AG10803 (cell line): ENCODE data around the gene WDTC1.
A peak's percentile ranks its signal among the peaks of the same experiment; 100 is the strongest.

Source experiments
- DNase-seq: peaks from one replicate; pipeline ENCODE4 v3.0.0; 2010; ENCODE audit warnings: low read depth
- H3K4me3 ChIP-seq: 2 replicates; pipeline ENCODE4 v1.5.1; 2011; ENCODE audit warnings: mild to moderate bottlenecking, low read length, control low read depth
- TF ChIP-seq, protein P1 (sequence below): conservative IDR thresholded peaks from 2 replicates; pipeline ENCODE4 v1.5.1; 2011; ENCODE audit warnings: mild to moderate bottlenecking, low read length, control low read depth, inconsistent platforms

WDTC1 gene

DNA sequence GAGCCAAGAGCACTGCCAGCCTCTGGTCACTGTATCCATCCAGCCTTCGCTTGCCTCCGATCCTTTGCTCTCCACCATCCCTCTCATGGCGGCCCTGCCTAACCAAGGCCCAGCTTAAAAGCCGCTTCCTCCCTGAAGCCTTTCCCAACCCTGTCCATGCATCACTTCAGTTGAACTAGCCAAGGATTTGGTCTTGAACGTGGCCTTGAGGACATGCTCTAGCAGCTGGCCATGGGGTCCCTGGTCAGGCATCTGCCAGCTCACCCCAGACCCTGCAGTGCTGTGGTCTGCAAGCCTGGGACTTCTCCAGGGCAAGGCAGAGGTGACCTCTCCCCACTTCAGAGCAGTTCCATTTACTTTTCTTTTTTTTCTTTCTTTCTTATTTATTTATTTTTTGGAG lies 102.3 kb downstream of the WDTC1 start:
- DNase-seq = no peak
- TF ChIP-seq, protein P1, sequence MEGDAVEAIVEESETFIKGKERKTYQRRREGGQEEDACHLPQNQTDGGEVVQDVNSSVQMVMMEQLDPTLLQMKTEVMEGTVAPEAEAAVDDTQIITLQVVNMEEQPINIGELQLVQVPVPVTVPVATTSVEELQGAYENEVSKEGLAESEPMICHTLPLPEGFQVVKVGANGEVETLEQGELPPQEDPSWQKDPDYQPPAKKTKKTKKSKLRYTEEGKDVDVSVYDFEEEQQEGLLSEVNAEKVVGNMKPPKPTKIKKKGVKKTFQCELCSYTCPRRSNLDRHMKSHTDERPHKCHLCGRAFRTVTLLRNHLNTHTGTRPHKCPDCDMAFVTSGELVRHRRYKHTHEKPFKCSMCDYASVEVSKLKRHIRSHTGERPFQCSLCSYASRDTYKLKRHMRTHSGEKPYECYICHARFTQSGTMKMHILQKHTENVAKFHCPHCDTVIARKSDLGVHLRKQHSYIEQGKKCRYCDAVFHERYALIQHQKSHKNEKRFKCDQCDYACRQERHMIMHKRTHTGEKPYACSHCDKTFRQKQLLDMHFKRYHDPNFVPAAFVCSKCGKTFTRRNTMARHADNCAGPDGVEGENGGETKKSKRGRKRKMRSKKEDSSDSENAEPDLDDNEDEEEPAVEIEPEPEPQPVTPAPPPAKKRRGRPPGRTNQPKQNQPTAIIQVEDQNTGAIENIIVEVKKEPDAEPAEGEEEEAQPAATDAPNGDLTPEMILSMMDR = no peak

DNA sequence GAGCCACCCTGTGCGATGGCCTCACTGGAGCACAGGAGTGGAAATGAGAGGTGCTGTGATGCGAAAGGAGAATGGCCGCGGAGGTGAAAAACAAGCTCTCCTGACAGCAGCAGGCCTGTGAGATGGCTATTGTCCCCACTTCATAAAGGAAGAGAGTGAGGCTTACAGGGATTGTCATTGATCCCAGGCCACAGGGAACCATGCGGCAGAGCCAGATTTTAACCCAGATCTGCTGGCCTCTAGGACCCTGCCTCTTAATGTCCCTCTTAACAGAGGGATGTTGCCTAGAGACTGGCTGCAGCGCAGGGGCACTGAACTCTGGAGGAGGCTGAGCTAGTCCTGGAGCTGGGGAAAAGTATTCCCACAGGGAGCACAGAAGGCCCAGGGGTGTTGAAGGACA lies 104.3 kb downstream of the WDTC1 start:
- TF ChIP-seq, protein P1 = no peak
- no peak overlapping the region for H3K4me3 ChIP-seq
- no peak for DNase-seq

More for the DNA sequence above, 102.3 kb downstream of the WDTC1 start:
- no peak overlapping the region for H3K4me3 ChIP-seq

DNA sequence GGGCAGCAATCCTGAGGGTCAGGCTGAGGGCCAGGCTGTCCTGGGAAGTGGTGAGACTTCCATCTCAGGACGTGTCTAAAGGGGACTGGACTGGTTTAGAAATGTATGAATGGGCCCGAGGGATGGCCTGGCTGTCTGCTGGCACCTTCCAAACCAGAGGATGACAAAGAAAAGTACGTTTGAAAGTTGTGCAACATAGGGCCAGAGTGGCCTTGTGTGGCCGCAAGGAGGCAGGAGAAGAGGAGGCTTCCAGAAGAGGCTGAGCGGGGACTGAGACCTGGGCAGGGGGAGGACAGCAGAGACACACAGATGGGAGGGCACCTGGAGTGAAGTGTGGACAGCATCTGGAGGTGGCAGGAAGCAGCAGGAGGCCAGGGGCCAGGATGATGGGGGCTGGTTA lies 104.8 kb downstream of the WDTC1 start:
- peak; percentile 10 for DNase-seq
- TF ChIP-seq, protein P1 = no peak
- H3K4me3 ChIP-seq = no peak overlapping the region

DNA sequence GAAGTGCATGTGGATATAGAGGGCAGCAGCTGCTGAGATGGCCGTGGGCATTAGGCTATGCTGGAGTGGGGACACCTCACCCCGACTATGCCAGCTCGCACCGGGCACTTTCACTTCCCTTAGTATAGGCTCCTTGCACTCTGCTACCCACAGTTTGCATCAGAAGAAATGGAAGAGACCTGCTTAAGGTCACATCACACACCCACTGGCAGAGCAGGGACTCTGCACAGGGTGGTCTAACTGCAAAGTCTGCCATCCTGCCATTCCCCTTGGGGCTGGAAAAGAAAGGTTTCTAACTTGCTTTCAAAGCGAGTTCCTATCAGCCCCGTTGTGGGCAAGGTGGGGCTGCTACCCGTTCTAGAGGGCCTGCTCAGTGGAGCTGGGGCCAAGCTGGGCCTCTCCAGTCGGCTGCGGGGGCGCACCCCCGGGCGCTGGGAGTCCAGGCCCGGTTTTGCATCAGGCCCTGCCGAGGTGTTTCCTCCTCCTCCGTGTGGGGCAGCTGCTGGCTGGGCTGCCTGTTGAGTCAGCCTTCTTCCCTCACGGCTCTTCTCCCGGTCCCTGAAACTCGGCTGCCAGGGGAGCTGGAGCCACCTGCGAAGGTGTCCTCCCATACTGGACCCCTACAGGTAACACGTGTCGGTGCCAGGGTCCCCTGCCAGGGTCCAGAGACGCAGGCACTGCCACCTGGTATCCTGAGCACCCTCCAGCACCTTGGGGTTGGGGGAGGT lies 107.3 kb downstream of the WDTC1 start, which contains the start of gene SYTL1:
SYTL1 (plus strand) TSS at position 498 of the 728 bp plus-strand sequence. CDS start 3,313 bp downstream, outside the sequence.
- H3K4me3 ChIP-seq = no peak within 1 kb of the TSS
- TF ChIP-seq, protein P1 = no peak
- peak; percentile 46 for DNase-seq

DNA sequence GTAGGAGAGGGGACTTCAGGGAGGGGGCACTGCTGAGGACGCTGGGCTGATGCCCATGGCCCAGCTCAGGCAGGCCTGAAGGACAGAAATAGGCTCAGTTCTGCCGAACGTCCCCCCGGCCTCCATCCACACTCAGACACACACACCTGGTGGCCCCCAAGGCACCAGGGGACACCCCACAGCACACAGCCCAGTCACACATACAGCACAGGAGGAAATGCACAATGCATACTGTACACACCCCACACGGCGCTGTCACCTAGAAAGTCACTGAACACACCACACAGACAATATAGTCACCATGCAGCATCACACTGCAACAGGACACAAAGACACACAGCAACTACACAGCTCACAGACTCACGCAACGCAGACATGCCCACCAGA lies 108.0 kb downstream of the WDTC1 start:
- DNase-seq = no peak
- TF ChIP-seq, protein P1 = no peak
- H3K4me3 ChIP-seq = no peak overlapping the region

DNA sequence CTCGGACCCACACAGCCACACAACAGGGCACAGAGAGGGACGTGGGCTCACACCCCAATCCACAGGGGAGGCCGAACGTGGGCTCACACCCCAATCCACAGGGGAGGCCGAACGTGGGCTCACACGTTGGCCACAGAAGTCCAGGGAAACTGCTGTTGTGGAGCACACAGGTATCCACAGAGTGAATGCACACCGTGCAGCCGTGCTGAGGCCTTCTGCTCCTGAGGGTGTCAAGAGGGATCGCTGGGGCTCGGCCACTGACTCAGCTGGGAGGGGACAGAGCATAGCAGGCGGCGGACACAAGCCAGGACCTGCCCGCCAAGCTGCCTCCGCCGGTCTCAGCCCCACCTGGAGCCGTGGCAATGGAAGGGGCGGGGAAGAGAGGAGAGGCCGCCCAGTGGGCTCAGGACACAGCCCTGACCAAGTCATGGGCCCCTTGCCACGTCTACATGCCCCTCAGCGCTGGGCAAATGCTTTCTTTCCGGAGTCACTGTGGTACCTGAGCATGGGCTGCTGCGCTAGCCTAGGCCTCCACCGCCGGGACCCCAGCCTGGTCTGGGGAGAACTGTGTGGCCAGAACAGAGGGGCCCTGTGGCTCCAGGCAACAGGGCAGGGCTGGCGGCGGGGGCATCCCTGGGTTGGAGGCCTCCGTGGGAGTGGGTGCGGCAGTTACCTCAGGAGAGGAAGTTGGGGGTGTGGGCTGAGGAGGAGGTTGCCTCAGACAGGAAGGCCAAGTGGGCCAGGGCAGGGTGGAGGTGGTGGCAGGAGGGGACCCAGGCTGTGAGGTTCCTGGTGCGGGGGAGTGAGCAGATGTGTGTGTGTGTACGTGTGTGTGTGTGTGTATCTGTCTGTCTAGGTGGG lies 108.6 kb downstream of the WDTC1 start:
- no peak for DNase-seq
- TF ChIP-seq, protein P1 = no peak
- no peak overlapping the region for H3K4me3 ChIP-seq
